ENCODE data around the gene SLC25A52. TPM values are rescaled to one million over a fixed set of nuclear protein-coding genes. Genes with fewer than 3 reads are reported as not detected.
"Not testable (repeated sequence)": the region's sequence is repeated elsewhere in the genome, so short reads cannot be mapped to it uniquely, and the experiment has no call there.

SLC25A52 gene
- polyA plus RNA-seq, 1 experiment, result not detected

GRCh38 chr18:31772699-31773098 lies 12.0 kb upstream of the SLC25A52 start:
- ChIA-PET CTCF (interaction anchor here (0.8 kb wide), 1 partner anchor 30 kb away, joined by 3 read pairs; no protein-coding TSS in a partner anchor), POLR2A (no interaction called here)
- Histone ChIP-seq H3K27me3 (ENCODE audit: control insufficient read depth, insufficient read depth, low read length) (no peaks in the 10 kb centered on the region), H3K36me3 (ENCODE audit: control insufficient read depth, insufficient read depth, low read length) (no peaks in the 10 kb centered on the region), H3K4me3 (ENCODE audit: low read depth, low read length) (no peak overlapping the region)
- DNase-seq (ENCODE audit: low read depth), result no peak
- TF ChIP-seq, protein P1, sequence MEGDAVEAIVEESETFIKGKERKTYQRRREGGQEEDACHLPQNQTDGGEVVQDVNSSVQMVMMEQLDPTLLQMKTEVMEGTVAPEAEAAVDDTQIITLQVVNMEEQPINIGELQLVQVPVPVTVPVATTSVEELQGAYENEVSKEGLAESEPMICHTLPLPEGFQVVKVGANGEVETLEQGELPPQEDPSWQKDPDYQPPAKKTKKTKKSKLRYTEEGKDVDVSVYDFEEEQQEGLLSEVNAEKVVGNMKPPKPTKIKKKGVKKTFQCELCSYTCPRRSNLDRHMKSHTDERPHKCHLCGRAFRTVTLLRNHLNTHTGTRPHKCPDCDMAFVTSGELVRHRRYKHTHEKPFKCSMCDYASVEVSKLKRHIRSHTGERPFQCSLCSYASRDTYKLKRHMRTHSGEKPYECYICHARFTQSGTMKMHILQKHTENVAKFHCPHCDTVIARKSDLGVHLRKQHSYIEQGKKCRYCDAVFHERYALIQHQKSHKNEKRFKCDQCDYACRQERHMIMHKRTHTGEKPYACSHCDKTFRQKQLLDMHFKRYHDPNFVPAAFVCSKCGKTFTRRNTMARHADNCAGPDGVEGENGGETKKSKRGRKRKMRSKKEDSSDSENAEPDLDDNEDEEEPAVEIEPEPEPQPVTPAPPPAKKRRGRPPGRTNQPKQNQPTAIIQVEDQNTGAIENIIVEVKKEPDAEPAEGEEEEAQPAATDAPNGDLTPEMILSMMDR (IDR thresholded peaks at IDR 0.05; ENCODE audit: insufficient read depth, low read depth, low read length), result no peak

GRCh38 chr18:31750273-31750672 lies 10.4 kb downstream of the SLC25A52 start:
- Histone ChIP-seq H3K36me3 (ENCODE audit: control insufficient read depth, insufficient read depth, low read length) (no peaks in the 10 kb centered on the region), H3K27me3 (ENCODE audit: control insufficient read depth, insufficient read depth, low read length) (no peaks in the 10 kb centered on the region), H3K4me3 (ENCODE audit: low read depth, low read length) (no peak overlapping the region)
- ChIA-PET POLR2A (no interaction called here), CTCF (interaction anchor here (1.5 kb wide), 1 partner anchor 227 kb away, joined by 5 read pairs; no protein-coding TSS in a partner anchor)
- no peak for DNase-seq (ENCODE audit: low read depth)
- TF ChIP-seq, protein P1 (IDR thresholded peaks at IDR 0.05; ENCODE audit: insufficient read depth, low read depth, low read length), result no peak

- Histone ChIP-seq H3K4me3 (ENCODE audit: low read depth, low read length) (no peak overlapping the region), H3K27me3 (ENCODE audit: control insufficient read depth, insufficient read depth, low read length) (no peaks in the 10 kb centered on the region), H3K36me3 (ENCODE audit: control insufficient read depth, insufficient read depth, low read length) (no peaks in the 10 kb centered on the region)
- ChIA-PET POLR2A (no interaction called here), CTCF (no interaction called here)
- TF ChIP-seq, protein P1 (IDR thresholded peaks at IDR 0.05; ENCODE audit: insufficient read depth, low read depth, low read length), result no peak
- no peak for DNase-seq (ENCODE audit: low read depth)
These were observed 14.3 kb downstream of the SLC25A52 start for GRCh38 chr18:31746396-31746795.

GRCh38 chr18:31744321-31745067 lies 16.2 kb downstream of the SLC25A52 start:
- POLR2A ChIA-PET, result no interaction called here
- CTCF ChIA-PET, result no interaction called here
- no peaks in the 10 kb centered on the region for H3K27me3 ChIP-seq (ENCODE audit: control insufficient read depth, insufficient read depth, low read length)
- H3K36me3 ChIP-seq (ENCODE audit: control insufficient read depth, insufficient read depth, low read length), result no peaks in the 10 kb centered on the region
- no peak for DNase-seq (ENCODE audit: low read depth)
- no peak overlapping the region for H3K4me3 ChIP-seq (ENCODE audit: low read depth, low read length)
- TF ChIP-seq, protein P1 (IDR thresholded peaks at IDR 0.05; ENCODE audit: insufficient read depth, low read depth, low read length), result no peak

DNA sequence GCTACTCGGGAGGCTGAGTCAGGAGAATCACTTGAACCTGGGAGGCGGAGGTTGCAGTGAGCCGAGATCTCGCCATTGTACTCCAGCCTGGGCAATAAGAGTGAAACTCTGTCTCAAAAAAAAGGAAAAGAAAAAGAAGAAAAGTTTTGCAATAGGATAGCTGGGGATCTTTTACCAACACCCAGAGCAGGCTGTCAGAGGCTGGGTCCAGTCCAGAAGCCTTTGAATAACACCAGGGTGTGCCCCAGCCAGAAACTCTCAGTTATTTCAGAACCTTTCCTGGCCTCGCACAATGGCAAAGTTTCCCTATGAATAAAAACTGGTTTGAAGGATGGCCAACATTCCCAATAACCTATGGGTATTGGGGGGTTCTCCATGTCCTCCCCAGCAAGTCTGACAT lies 17.1 kb downstream of the SLC25A52 start:
- POLR2A ChIA-PET; DNase-seq (ENCODE audit: low read depth); H3K27me3 ChIP-seq (ENCODE audit: control insufficient read depth, insufficient read depth, low read length); H3K4me3 ChIP-seq (ENCODE audit: low read depth, low read length); H3K36me3 ChIP-seq (ENCODE audit: control insufficient read depth, insufficient read depth, low read length): not testable (repeated sequence)
- CTCF ChIA-PET, result interaction anchor here (0.7 kb wide), 1 partner anchor 21 kb away, joined by 3 read pairs; no protein-coding TSS in a partner anchor
